Heart left ventricle (tissue), 16 donors: ENCODE results near the gene ASPG. TPM values are rescaled to one million over a fixed set of nuclear protein-coding genes. Genes with fewer than 3 reads are reported as not detected.

Source experiments
- ATAC-seq, 4 donors: fragments of 200-7000 bp; cut with Tn5 transposase; one replicate each; pipeline ENCODE4 v1.9.1; 2020 to 2022; ENCODE audit warnings: moderate library complexity in 4 of 4, mild to moderate bottlenecking in 3 of 4, moderate number of reproducible peaks in 1 of 4
- DNase-seq, 5 donors: peaks; one replicate each; pipeline ENCODE4 v3.0.0-alpha.2; 2020
- H3K27ac ChIP-seq, 12 donors: fragments of 200-600 bp; sonication (generic) in 4 of 12; one replicate each; pipeline versions ENCODE4 v1.5.0 to v1.8.0; 2016 to 2022; ENCODE audit warnings: mild to moderate bottlenecking in 2 of 12
- H3K27me3 ChIP-seq, 9 donors: fragments of 200-600 bp; sonication (generic) in 2 of 9; one replicate each; pipeline versions ENCODE4 v1.5.1 to v1.8.0; 2016 to 2022; ENCODE audit warnings: mild to moderate bottlenecking in 3 of 9
- H3K36me3 ChIP-seq, 9 donors: fragments of 200-600 bp; sonication (generic) in 2 of 9; one replicate each; pipeline versions ENCODE4 v1.5.0 to v1.8.0; 2018 to 2022; ENCODE audit warnings: mild to moderate bottlenecking in 2 of 9
- H3K4me1 ChIP-seq, 12 donors: fragments of 200-600 bp; sonication (generic) in 4 of 12; one replicate each; pipeline versions ENCODE4 v1.5.0 to v1.8.0; 2016 to 2022; ENCODE audit warnings: mild to moderate bottlenecking in 3 of 12
- H3K4me3 ChIP-seq, 12 donors: fragments of 200-600 bp; sonication (generic) in 4 of 12; one replicate each; pipeline versions ENCODE4 v1.5.0 to v1.8.0; 2017 to 2022; ENCODE audit warnings: mild to moderate bottlenecking in 9 of 12, moderate library complexity in 4 of 12
- H3K9me3 ChIP-seq, 12 donors: fragments of 200-600 bp; sonication (generic) in 4 of 12; one replicate each; pipeline versions ENCODE4 v1.5.0 to v1.8.0; 2016 to 2022; ENCODE audit warnings: mild to moderate bottlenecking in 1 of 12
- CTCF ChIP-seq, 12 donors: fragments of 200-600 bp; sonication (generic) in 4 of 12; IDR thresholded peaks; one replicate each; pipeline versions ENCODE4 v1.5.0 to v1.8.0; 2018 to 2022; ENCODE audit warnings: antibody characterized with exemption in 12 of 12, mild to moderate bottlenecking in 5 of 12
- POLR2A ChIP-seq, 2 donors: fragments of 450-650 bp; IDR thresholded peaks; one replicate each; pipeline ENCODE4 v1.6.1; 2017; ENCODE audit warnings: antibody characterized with exemption in 2 of 2, mild to moderate bottlenecking in 2 of 2, moderate library complexity in 2 of 2
- WGBS, 4 donors: extraction: QIAGEN DNeasy Blood & Tissue Kit in 2 of 4; methylation state at CpG; one replicate each; pipeline versions ENCODE4 v1.1.5 to v1.1.7; 2013 to 2018; 5-methylcytosine and 5-hydroxymethylcytosine counted together
- intact Hi-C, 10 donors: fragments of 100-400 bp; cut with DNase I; formaldehyde crosslinking; loops; one replicate each; pipeline versions ENCODE4 v1.11.1 to v1.14.2; 2022
- polyA plus RNA-seq, 2 donors: library from polyadenylated mRNA; stranded (reverse); fragments of 200-250 nt; gene quantifications; one replicate each; pipeline ENCODE4 v1.2.3, GENCODE V29; 2013
- total RNA-seq, 9 donors: library from RNA; depleted of rRNA in 2 of 9; stranded (reverse); fragments of >200 nt in 2 of 9; fragmentation: NEBNext Ultra II Directional in 3 of 9; extraction: Animal tissue kit (Norgen Biotek cat#: 25700) in 3 of 9; gene quantifications; one replicate each; pipeline versions ENCODE4 v1.1.0 to v1.2.4, GENCODE V29; 2016 to 2023
- donor health status: ischemic (EF 13 %, LVEDD 7.1; RV severe dilation, severe dysfunction).
- donor health status: healthy with polysubstance abuse.
- donor health status: DM: no; HTN: yes; CAD: no.
- donor health status: DM: no; HTN: no; CAD: no.
- donor health status: ischemic (EF 25% LVEDD 6.9; RV normal size, moderate dysfunction).
- donor health status: ischemic (EF 25% LVEDD 5.7; RV mildly dilated, moderate dysfunction).
- donor health status: healthy.
- donor health status: DM: yes; HTN: yes; CAD: no.
- donor health status: ischemic (EF 35%, LVEDD 5.7; RV mildly dilated, moderate dysfunction).
- donor health status: nonischemic (EF 11% LVEDD 7.7; RV severe dilation, severe dysfunction).
- donor health status: DM: yes; HTN: yes; CAD: no.
- donor health status: PGD.
- donor health status: ischemic (EF 29% LVEDD 5.4; RV normal size, mild dysfunction).
- donor health status: nonischemic (EF 23%, LVEDD 6.1; RV moderate dilation, normal function).

ASPG gene
- total and polyA plus RNA-seq, 11 donors: 3.2 to 54.6 (median 16.3) TPM

- H3K27me3 ChIP-seq: peaks cover 19 to 72% (median 35%) of the 10 kb centered on the region in 9 donors
- intact Hi-C loops: no loop called here
- H3K4me1 ChIP-seq: peaks cover 0 to 18% (median 4%) of the 10 kb centered on the region in 12 donors
- DNase-seq: peak in 3 of 5 donors; percentile 9 to 57 (median 20)
- H3K27ac ChIP-seq: no peak overlapping the region
- peak overlapping the region; percentile 14 to 53 (median 40) for H3K4me3 ChIP-seq
- WGBS, 4 donors: 0 to 1% (median 1%) methylated on average over 41 to 83 of the region's 83 CpGs; no CpG with 5 or more reads in 1 of the 4 donors
- TF ChIP-seq POLR2A (IDR thresholded peaks at IDR 0.05) (no peak), CTCF (IDR thresholded peaks at IDR 0.05) (no peak)
- no peaks in the 10 kb centered on the region for H3K9me3 ChIP-seq
- peak in 2 of 4 donors; percentile 11 to 42 for ATAC-seq
- no peaks in the 10 kb centered on the region for H3K36me3 ChIP-seq
Observed at GRCh38 chr14:104116756-104117340, 31.3 kb downstream of the ASPG start.

- Histone ChIP-seq H3K27me3 (peaks cover 19 to 78% (median 35%) of the 10 kb centered on the region in 9 donors), H3K9me3 (no peaks in the 10 kb centered on the region), H3K27ac (no peak overlapping the region), H3K4me1 (peaks cover 0 to 18% (median 4%) of the 10 kb centered on the region in 12 donors), H3K4me3 (peak overlapping the region in 5 of 12 donors; percentile 13 to 52 (median 44)), H3K36me3 (no peaks in the 10 kb centered on the region)
- ATAC-seq (no peak), DNase-seq (peak in 2 of 5 donors; percentile 13 to 23)
- no peak for TF ChIP-seq CTCF (IDR thresholded peaks at IDR 0.05)
- TF ChIP-seq POLR2A (IDR thresholded peaks at IDR 0.05): no peak
- intact Hi-C loops: no loop called here
- 4 to 8% (median 7%) methylated on average over 14 to 71 of the region's 71 CpGs for WGBS, 4 donors
Observed at GRCh38 chr14:104117341-104118005, 32.0 kb downstream of the ASPG start.

DNA sequence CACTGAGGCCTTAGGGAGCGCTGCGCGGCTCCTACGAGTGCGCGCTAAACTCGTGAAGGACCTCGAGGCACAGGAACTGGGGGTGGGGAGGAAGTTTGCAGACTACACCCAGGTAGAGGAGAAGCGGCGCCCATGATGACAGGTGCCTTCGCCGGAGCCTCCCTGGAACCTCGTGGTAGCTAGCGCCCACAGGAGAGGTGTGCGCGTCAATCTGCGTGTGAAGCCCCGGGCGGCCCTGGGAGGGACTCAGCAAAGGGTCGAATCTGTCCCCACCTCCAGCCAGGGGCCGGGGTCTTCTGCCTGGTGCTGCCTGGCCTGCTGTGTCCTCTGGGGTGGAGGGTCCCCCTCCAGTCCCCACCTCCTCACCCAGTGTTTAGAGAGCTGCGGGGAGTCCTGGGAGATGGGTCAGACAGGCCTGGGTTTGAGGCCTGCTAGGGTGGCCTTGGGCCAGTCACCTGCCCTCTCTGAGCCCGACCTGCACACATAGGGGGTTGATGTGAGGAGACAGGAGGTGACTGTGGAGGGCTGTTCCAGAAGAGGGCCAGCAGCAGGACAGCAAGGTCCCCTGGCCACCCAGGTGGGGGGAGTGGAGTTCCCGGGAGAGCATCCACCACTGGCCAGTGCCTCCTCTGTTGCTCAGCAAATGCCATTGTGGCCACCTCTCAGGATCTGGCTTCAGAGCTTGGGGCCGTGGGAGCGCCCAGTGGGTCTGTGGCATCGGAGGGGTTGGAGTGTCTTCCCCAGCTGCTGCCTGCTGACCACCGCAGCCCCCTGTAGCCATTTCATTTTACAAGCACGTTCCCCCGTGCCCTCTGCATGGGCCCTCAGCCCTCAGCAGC, 32.7 kb downstream of the ASPG start:
- intact Hi-C loops: no loop called here
- 52 to 64% (median 62%) methylated on average over 20 to 30 of the region's 30 CpGs for WGBS, 4 donors
- H3K36me3 ChIP-seq: no peaks in the 10 kb centered on the region
- ATAC-seq (no peak), DNase-seq (peak in 3 of 5 donors; percentile 14 to 54 (median 19))
- peaks cover 19 to 81% (median 39%) of the 10 kb centered on the region in 9 donors for H3K27me3 ChIP-seq
- peaks cover 0 to 18% (median 4%) of the 10 kb centered on the region in 12 donors for H3K4me1 ChIP-seq
- H3K27ac ChIP-seq: no peak overlapping the region
- H3K4me3 ChIP-seq: peak overlapping the region in 1 of 12 donors; percentile 13
- TF ChIP-seq CTCF (IDR thresholded peaks at IDR 0.05) (no peak), POLR2A (IDR thresholded peaks at IDR 0.05) (no peak)
- peaks cover 0 to 5% (median 0%) of the 10 kb centered on the region in 12 donors for H3K9me3 ChIP-seq
